Thyroid gland (tissue), 4 donors: ENCODE data around the gene CRACR2B. TPM values are rescaled to one million over a fixed set of nuclear protein-coding genes. Genes with fewer than 3 reads are reported as not detected.

Source experiments
- DNase-seq, 2 donors: peaks; one replicate each; pipeline ENCODE4 v3.0.0-alpha.2; 2019
- H3K27ac ChIP-seq, 3 donors: fragments of 200-600 bp; sonication (generic); 1 replicate in 2 of 3; 2 replicates in 1 of 3; pipeline ENCODE4 v1.5.1; 2016 to 2019; ENCODE audit warnings: mild to moderate bottlenecking in 1 of 3, moderate library complexity in 1 of 3
- H3K27me3 ChIP-seq: fragments of 200-600 bp; sonication (generic); one replicate; pipeline ENCODE4 v1.5.1; 2019
- H3K36me3 ChIP-seq, 2 donors: fragments of 200-600 bp; sonication (generic); one replicate each; pipeline ENCODE4 v1.5.1; 2016 to 2019
- H3K4me1 ChIP-seq, 2 donors: fragments of 200-600 bp; sonication (generic); one replicate each; pipeline ENCODE4 v1.5.1; 2017 to 2019
- H3K4me3 ChIP-seq, 3 donors: fragments of 200-600 bp; sonication (generic); replicated peaks in 1 of 3; 1 replicate in 2 of 3; 2 replicates in 1 of 3; pipeline ENCODE4 v1.5.1; 2016; ENCODE audit warnings: mild to moderate bottlenecking in 1 of 3
- H3K9me3 ChIP-seq: fragments of 200-600 bp; sonication (generic); one replicate; pipeline ENCODE4 v1.5.1; 2017
- POLR2A ChIP-seq, 2 donors: fragments of 450-650 bp; IDR thresholded peaks; one replicate each; pipeline ENCODE4 v1.6.1; 2017; ENCODE audit warnings: antibody characterized with exemption in 2 of 2, mild to moderate bottlenecking in 2 of 2, moderate library complexity in 1 of 2
- WGBS, 2 donors: methylation state at CpG; one replicate each; pipeline ENCODE4 v1.1.5; 2017; 5-methylcytosine and 5-hydroxymethylcytosine counted together
- intact Hi-C: fragments of 100-400 bp; cut with DNase I; formaldehyde crosslinking; loops from one replicate; pipeline ENCODE4 v1.15.1; 2023
- total RNA-seq, 4 donors: library from RNA; depleted of rRNA; stranded (reverse); fragments of >200 nt; gene quantifications; one replicate each; pipeline ENCODE4 v1.2.3, GENCODE V29; 2016
- TF ChIP-seq, protein P1 (sequence below), 6 experiments: fragments of 200-600 bp in 3 of 6; fragments of 450-650 bp in 3 of 6; sonication (generic) in 3 of 6; IDR thresholded peaks; one replicate each; pipeline ENCODE4 v1.5.1; 2016 to 2019; ENCODE audit warnings: antibody characterized with exemption in 6 of 6, mild to moderate bottlenecking in 2 of 6, inconsistent platforms in 1 of 6, moderate library complexity in 1 of 6

The CRACR2B gene
- total RNA-seq, 4 donors from 2014 or later, result 4.1 to 21.2 (median 12.3) TPM

GRCh38 chr11:873706-874105, 46.0 kb downstream of the CRACR2B start:
- TF ChIP-seq, protein P1, sequence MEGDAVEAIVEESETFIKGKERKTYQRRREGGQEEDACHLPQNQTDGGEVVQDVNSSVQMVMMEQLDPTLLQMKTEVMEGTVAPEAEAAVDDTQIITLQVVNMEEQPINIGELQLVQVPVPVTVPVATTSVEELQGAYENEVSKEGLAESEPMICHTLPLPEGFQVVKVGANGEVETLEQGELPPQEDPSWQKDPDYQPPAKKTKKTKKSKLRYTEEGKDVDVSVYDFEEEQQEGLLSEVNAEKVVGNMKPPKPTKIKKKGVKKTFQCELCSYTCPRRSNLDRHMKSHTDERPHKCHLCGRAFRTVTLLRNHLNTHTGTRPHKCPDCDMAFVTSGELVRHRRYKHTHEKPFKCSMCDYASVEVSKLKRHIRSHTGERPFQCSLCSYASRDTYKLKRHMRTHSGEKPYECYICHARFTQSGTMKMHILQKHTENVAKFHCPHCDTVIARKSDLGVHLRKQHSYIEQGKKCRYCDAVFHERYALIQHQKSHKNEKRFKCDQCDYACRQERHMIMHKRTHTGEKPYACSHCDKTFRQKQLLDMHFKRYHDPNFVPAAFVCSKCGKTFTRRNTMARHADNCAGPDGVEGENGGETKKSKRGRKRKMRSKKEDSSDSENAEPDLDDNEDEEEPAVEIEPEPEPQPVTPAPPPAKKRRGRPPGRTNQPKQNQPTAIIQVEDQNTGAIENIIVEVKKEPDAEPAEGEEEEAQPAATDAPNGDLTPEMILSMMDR (IDR thresholded peaks at IDR 0.05), result no peak
- TF ChIP-seq POLR2A (IDR thresholded peaks at IDR 0.05), result no peak
- Histone ChIP-seq H3K27ac (no peak overlapping the region), H3K27me3 (no peaks in the 10 kb centered on the region), H3K4me3 (no peak overlapping the region), H3K36me3 (no peaks in the 10 kb centered on the region), H3K9me3 (no peaks in the 10 kb centered on the region), H3K4me1 (no peaks in the 10 kb centered on the region)
- no peak for DNase-seq
- intact Hi-C loops, result no loop called here
- 83 to 86% methylated on average over 11 to 12 of the region's 12 CpGs for WGBS, 2 donors

DNA sequence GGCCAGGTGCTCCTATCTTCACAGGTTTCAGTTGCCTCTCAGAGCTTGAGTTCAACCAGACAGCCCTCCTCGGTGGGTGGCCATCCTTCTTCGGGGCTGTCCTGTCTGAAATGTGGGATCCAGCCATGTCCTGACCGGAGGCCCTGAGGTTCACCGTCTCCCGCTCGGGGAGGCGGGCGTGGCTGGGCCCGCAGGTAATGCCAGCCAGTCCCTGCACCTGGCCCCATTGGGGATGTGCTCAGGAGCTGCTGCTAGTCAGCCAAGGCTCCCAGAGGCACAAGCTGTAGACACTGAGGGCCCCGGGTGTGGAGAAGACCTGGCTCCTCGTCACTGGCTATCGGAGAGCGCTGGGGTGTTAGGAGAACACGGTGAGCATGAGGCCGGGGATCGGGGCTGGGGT, 47.5 kb downstream of the CRACR2B start:
- intact Hi-C loops, result no loop called here
- no peak overlapping the region for H3K27ac ChIP-seq
- H3K36me3 ChIP-seq, result no peaks in the 10 kb centered on the region
- 84 to 90% methylated on average over 10 to 12 of the region's 16 CpGs for WGBS, 2 donors
- no peaks in the 10 kb centered on the region for H3K27me3 ChIP-seq
- DNase-seq, result no peak
- H3K4me1 ChIP-seq, result no peaks in the 10 kb centered on the region
- no peaks in the 10 kb centered on the region for H3K9me3 ChIP-seq
- TF ChIP-seq, protein P1 (IDR thresholded peaks at IDR 0.05), result no peak
- no peak for TF ChIP-seq POLR2A (IDR thresholded peaks at IDR 0.05)
- no peak overlapping the region for H3K4me3 ChIP-seq

GRCh38 chr11:875769-876301, 48.1 kb downstream of the CRACR2B start:
- intact Hi-C loops, result no loop called here
- Histone ChIP-seq H3K9me3 (no peaks in the 10 kb centered on the region), H3K4me3 (no peak overlapping the region), H3K27ac (no peak overlapping the region), H3K4me1 (no peaks in the 10 kb centered on the region), H3K27me3 (no peaks in the 10 kb centered on the region), H3K36me3 (no peaks in the 10 kb centered on the region)
- 91% methylated on average over 21 of the region's 21 CpGs for WGBS, 2 donors
- DNase-seq, result no peak
- TF ChIP-seq, protein P1 (IDR thresholded peaks at IDR 0.05), result no peak

- TF ChIP-seq, protein P1 (IDR thresholded peaks at IDR 0.05), result no peak
- TF ChIP-seq POLR2A (IDR thresholded peaks at IDR 0.05), result no peak
- intact Hi-C loops, result no loop called here
- DNase-seq, result peak in 1 of 2 donors; percentile 41
- 95% methylated on average over 3 of the region's 12 CpGs; no CpG with 5 or more reads in 1 of the 2 donors for WGBS, 2 donors
- H3K9me3 ChIP-seq, result no peaks in the 10 kb centered on the region
- H3K36me3 ChIP-seq, result no peaks in the 10 kb centered on the region
- H3K27me3 ChIP-seq, result no peaks in the 10 kb centered on the region
- no peak overlapping the region for H3K4me3 ChIP-seq
- no peaks in the 10 kb centered on the region for H3K4me1 ChIP-seq
- H3K27ac ChIP-seq, result no peak overlapping the region
Observed at GRCh38 chr11:876545-876944, 48.8 kb downstream of the CRACR2B start.

DNA sequence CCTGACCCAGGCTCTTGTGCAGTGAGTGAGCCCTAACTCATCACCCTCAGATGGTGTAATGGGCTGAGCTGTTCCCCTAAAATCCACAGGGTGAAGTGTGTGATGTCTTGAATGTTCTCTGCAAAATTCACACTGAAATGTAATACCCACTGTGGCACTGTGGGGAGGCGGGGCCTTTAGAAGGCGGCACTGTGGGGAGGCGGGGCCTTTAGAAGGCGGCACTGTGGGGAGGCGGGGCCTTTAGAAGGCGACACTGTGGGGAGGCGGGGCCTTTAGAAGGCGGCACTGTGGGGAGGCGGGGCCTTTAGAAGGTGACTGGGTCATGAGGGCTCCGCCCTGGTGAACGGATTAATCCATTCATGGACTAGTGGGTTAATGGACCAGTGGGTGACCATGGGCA, 49.8 kb downstream of the CRACR2B start:
- H3K36me3 ChIP-seq, result no peaks in the 10 kb centered on the region
- H3K4me1 ChIP-seq, result no peaks in the 10 kb centered on the region
- H3K27me3 ChIP-seq, result no peaks in the 10 kb centered on the region
- no peak for DNase-seq
- TF ChIP-seq, protein P1 (IDR thresholded peaks at IDR 0.05), result no peak
- no peak for TF ChIP-seq POLR2A (IDR thresholded peaks at IDR 0.05)
- H3K9me3 ChIP-seq, result no peaks in the 10 kb centered on the region
- no peak overlapping the region for H3K4me3 ChIP-seq
- 88 to 94% methylated on average over 10 to 11 of the region's 11 CpGs for WGBS, 2 donors
- intact Hi-C loops, result no loop called here
- H3K27ac ChIP-seq, result no peak overlapping the region
